AG09319 (cell line): Measurements from ENCODE around the gene KCNJ8.
"Not testable (repeated sequence)": the region's sequence is repeated elsewhere in the genome, so short reads cannot be mapped to it uniquely, and the experiment has no call there.

Source experiments
- DNase-seq: peaks from one replicate; pipeline ENCODE4 v3.0.0-alpha.2; 2010; ENCODE audit warnings: low read depth; ENCODE audit errors: extremely low read depth
- CTCF ChIP-seq: IDR thresholded peaks from 2 replicates; pipeline ENCODE4 v1.5.1; 2011; ENCODE audit warnings: low read depth, mild to moderate bottlenecking, inconsistent platforms, low read length, moderate library complexity

KCNJ8 gene

DNA sequence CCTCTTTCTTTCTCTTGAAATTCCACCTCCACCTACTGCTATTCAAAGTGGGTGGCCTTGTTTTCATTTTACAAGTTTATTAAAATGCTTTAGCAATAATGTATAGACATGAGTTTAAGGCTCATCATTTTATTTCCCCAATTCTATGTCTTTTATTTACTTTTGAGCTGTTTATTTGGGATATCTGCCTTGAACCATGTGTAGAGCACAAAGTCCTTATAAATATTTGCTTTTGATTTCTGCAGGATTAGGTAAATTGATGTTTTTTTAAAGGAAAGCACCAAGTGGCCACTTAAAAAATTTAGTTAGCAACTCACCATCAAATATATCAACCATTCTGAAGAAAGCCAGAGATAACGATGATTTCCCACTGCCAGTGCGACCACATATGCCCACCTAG is 39.8 kb upstream of the KCNJ8 start:
- TF ChIP-seq CTCF, result no peak
- DNase-seq, result no peak

GRCh38 chr12:21813751-21814150 is 39.2 kb upstream of the KCNJ8 start:
- no peak for TF ChIP-seq CTCF
- DNase-seq, result no peak

DNA sequence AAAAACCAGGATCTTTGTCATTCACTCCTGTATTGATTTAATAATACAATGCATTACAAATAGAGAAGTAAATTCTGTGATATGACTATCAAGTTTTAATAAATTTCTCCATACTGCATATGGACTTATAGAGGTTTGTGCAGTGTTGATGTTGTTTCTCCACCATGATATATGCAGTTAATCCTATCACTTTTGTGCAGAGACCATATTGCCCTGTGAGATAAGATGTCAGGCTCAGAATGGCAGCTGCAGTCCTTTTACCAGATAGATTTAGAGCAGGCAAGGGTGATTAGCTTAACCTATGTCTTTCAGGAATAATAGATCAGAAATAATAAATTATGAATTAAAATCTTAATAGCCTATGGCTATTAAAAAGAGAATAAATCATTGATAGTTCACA is 38.6 kb upstream of the KCNJ8 start:
- no peak for DNase-seq
- no peak for TF ChIP-seq CTCF

DNA sequence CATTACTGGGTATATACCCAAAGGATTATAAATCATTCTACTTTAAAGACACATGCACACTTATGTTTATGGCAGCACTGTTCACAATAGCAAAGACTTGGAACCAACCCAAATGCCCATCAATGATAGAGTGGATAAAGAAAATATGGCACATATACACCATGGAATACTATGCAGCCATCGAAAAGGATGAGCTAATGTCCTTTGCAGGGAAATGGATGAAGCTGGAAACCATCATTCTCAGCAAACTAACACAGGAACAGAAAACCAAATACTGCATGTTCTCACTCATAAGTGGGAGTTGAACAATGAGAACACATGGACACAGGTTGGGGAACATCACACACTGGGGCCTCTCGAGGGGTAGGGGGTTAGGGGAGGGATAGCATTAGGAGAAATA is 37.8 kb upstream of the KCNJ8 start:
- not testable (repeated sequence) for DNase-seq

DNA sequence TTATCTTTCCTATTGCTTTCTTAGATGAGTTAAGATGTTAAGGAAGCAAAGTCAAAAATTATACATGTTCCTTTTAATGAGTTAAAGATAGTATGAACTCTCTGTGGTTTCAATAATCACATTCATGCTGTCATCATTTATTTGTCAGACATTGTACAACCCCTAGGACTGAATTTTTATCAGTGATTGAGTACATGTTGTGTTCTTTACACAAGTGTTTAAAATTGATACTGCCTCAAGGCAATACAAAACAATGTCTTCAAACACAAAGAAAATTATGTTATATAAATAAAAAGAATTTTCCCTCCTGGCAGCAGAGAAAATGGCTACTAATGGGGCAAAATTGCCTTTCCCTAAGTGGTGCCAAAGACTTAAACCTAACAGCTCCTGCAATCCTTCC is 34.6 kb upstream of the KCNJ8 start:
- no peak for TF ChIP-seq CTCF
- no peak for DNase-seq

DNA sequence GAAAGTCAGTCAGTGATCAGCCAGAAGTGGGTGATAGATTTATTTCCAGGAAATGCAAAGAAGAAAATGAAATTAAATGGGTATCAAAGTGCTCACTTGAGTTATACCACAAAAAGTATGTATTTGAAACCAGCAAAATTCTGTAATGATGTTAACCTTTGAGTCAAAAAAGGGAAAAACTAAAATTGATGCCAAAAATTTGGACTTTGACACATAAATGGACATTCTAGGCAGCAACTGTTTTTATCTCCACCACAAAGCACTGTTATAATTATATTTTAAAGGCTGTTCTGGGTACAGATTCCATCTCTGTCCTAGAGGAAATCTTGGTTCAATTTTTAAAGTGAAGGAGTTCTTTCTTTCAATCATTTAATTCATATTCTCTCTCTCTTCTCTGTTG is 31.7 kb upstream of the KCNJ8 start:
- TF ChIP-seq CTCF, result no peak
- DNase-seq, result no peak

DNA sequence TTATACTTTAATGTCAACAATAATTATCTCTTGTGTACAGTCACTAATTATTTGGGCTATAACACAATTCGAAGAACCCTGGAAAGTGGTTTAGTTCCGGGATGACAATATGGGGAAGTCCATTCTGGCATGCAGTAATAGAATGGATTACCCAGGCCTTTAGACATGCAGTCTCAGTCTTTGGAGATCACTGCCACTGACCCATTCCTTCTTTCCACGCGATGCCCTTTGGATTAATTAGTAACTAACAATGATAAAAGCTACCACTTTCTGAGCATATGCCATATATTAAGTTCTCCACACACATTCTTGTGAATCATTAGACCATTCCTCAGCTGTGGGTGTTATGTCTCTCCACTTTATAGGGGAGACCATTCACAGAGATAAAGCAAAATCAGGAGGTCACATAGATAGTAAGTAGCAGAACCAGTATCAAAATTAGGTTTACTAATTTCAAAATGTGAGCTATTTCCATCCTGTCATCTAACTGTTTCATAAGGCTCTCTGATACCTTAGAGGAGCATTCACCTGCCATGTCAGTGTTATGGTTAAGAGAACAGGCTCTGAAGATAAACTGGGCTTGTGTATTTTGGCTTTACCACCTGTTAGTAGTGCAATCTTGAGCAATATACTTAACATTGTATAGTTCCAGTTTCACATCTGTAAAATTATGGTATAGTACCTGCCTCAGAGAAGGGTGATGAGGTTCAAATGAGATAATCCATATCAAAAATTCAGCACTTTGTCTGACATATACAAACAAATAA is 27.2 kb upstream of the KCNJ8 start:
- TF ChIP-seq CTCF, result no peak
- DNase-seq, result no peak

GRCh38 chr12:21800011-21800410 is 25.5 kb upstream of the KCNJ8 start:
- DNase-seq, result no peak
- no peak for TF ChIP-seq CTCF
